GM12872 (cell line): ENCODE measurements around the gene PRR15L.

Experiments used
- TF ChIP-seq, protein P1 (sequence below): IDR thresholded peaks from 3 replicates; pipeline ENCODE4 v1.5.1; 2011; ENCODE audit warnings: low read depth, mild to moderate bottlenecking, low read length, moderate library complexity; ENCODE audit not compliant: insufficient read depth

Gene PRR15L

DNA sequence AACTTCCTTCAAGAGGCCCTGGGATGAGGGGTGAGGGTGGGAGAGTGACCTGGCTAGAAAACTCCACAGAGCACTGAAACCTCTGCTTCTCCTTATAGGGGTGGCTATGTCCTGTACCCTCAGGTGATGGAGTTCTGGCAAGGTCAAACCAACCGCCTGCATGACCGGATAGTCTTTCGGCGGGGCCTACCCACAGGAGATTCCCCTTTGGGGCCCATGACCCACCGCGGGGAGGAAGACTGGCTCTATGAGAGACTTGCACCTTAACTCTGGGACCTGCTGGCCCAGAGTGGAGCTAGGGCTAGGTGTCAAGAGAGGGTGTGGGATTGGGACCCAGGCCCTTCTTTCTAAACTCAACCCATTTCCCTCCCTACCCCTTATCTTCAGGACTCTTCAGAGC, 11.2 kb downstream of the PRR15L start:
- TF ChIP-seq, protein P1, sequence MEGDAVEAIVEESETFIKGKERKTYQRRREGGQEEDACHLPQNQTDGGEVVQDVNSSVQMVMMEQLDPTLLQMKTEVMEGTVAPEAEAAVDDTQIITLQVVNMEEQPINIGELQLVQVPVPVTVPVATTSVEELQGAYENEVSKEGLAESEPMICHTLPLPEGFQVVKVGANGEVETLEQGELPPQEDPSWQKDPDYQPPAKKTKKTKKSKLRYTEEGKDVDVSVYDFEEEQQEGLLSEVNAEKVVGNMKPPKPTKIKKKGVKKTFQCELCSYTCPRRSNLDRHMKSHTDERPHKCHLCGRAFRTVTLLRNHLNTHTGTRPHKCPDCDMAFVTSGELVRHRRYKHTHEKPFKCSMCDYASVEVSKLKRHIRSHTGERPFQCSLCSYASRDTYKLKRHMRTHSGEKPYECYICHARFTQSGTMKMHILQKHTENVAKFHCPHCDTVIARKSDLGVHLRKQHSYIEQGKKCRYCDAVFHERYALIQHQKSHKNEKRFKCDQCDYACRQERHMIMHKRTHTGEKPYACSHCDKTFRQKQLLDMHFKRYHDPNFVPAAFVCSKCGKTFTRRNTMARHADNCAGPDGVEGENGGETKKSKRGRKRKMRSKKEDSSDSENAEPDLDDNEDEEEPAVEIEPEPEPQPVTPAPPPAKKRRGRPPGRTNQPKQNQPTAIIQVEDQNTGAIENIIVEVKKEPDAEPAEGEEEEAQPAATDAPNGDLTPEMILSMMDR: no peak

DNA sequence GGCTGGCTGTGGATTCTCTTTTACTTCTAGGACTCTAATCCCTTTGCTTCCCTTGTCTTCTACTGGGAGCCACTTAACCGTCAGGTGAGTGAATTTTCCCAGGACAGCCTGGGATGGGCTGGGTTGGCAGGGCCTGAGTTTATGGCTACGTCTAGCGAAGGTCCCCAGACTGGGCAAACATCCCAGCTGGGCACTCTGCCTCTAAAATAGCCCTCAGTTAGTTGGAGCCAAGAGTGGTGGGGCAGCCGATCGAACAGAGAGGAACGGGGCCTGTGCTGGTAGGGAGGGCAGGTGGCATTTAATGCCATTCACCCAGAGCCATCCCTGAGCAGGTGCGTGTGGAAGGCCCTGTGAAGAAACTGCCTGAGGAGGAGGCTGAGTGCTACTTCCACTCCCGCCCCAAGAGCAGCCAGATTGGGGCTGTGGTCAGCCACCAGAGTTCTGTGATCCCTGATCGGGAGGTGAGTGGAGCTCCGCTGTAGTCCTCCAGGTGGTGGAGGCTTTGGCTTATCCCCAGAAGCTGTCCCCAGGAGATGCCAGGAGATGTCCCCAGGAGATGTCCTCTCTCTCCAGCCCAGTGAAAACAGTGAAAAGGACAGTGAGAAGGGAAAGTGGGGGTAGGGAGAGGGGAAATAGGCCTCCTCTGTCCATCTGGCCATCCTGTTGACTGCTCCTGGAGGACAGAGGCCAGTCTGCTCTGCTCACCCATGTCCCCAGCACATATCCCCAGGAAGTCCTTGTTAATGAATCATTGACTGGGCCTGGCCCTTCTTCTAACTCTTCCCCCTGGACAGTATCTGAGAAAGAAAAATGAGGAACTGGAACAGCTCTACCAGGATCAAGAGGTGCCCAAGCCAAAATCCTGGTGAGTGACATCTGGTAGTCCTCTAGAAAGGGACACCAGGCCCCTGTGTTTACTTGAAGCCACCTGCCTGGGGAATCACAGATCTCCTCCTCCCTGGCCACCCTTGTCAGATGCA, 11.9 kb downstream of the PRR15L start:
- TF ChIP-seq, protein P1: no peak

DNA sequence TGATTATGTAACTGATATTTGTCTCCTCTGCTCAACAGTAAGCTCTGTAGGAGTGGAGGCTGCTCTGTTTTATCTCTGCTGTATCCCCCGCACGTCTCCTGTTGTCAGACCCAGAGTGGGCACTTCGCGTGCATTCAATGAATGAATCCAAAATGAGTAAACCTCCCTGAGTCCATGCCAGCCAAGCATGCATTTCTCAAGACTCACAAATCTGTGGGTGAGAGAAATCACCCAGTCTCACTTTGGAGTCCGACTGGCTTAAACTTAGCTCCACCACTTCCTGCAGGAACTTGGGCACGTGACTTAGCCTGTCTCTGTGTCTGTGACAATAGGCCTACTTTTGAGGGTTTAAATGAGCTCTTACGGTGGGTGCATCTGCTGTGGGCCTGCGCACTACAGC, 12.6 kb downstream of the PRR15L start:
- TF ChIP-seq, protein P1: no peak

DNA sequence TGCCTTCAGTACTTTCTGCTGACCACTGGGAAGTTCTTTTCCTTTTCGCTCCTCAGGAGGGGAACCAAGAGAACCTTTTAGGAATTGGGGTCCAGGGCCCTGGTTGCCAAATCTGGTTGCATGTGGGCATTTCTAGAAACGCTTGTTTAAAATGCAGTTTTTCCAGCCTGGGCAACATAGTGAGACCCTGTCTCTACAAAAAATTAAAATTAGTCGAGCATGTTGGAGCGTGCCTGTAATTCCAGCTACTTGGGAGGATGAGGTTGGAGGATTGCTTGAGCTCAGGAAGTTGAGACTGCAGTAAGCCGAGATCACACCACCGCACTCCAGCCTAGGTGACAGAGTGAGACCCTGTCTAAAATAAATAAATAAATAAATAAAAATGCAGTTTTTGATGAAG, 15.1 kb downstream of the PRR15L start:
- TF ChIP-seq, protein P1: no peak

DNA sequence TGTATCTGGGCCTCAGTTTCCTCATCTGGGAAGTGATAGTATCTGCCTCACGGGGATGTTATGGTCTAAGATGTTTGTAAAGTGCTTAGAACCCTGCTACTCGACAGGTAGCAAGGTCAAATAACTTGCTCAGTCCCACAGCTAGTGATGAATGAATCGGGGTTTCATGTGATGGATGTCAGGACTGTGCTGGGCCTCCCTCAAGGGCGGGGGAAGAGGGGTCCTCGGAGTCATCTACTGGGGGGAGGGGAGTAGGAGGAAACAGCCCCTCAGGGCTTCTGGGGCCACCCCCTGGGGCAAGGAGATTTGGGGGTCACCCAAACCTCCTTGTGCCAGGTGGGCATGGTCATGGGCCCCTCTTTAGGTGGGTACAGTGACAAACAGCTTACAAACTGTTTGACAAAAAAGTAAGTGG, 15.6 kb downstream of the PRR15L start:
- TF ChIP-seq, protein P1: no peak

DNA sequence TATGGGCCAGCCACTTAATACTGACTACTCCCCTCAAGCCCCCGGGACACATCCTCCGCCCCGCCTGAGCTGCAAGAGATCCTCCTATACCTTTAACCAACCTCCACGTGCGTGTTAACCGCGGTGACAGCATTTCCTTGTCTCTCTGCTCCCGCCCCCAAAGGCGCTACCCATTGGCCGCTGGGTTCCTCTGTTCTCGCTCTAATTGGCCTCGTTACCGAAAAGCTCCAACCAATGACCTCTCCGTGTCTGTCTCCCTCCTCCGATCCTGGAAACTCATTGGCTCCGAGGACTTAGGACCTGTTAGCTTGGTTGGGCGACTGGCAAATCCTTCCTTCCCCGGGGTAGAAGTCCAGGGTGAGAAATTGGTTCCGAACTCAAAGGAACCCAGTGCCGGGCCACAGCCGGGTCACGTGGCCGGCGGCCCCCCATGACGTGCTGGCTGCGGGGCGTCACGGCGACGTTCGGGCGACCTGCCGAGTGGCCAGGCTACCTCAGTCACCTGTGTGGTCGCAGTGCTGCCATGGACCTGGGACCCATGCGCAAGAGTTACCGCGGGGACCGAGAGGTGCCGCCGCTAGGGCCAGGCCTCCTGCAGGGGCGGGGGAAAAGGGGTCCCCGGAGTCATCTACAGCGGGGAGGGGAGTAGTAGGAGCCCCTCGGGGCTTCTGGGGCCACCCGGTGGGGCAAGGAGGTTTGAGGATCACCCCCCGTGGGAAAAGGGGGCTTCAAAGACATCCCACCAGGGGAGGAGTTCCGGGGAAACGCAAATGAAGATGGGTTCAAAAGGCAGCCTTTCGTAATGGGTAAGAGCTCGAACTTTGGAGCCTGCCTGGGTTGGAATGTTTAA, 16.2 kb downstream of the PRR15L start, which contains the start of gene PNPO:
Gene PNPO, plus strand, starts transcription at position 326 of the 850 bp plus-strand sequence. Its CDS starts 105 bp downstream, at position 431.
- TF ChIP-seq, protein P1: no peak

DNA sequence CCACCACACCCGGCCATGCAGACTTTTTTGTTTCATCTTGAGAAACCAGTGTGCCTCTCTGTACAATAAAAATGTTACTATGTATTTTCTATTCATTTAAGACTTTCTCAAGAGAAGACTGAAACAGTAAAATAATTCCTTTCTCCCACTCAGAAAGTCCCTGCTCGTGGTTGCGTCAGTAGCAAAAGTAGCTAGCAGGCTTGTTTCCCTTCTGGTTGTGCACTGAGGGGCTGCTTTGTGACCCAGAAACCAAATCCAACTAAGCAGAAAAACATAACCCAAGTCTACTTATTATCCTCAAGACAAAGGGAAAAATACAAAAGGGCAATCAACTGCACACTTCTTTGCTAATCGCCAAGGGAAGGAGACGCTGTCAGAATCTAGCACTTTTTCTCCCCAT, 19.7 kb downstream of the PRR15L start:
- TF ChIP-seq, protein P1: no peak
